Activated naive CD8-positive, alpha-beta T cell treated with anti-CD3 and anti-CD28 coated beads, Interleukin-2, amount 50 U/mL, for 24 hours (primary cell): ENCODE data around the gene ARMC9.

Experiments
- ATAC-seq: fragments of 150-1000 bp; cut with Tn5 transposase; one replicate; pipeline ENCODE4 v1.10.0; 2021
- DNase-seq: peaks from one replicate; pipeline ENCODE4 v3.0.0; 2021
- H3K27ac Mint-ChIP-seq: one replicate; pipeline ENCODE4 v1.8.0; 2021; ENCODE audit warnings: mild to moderate bottlenecking, mixed read lengths
- H3K27me3 Mint-ChIP-seq: one replicate; pipeline ENCODE4 v1.8.0; 2021; ENCODE audit warnings: mixed read lengths
- H3K36me3 Mint-ChIP-seq: one replicate; pipeline ENCODE4 v1.8.0; 2021; ENCODE audit warnings: low read depth, mixed read lengths
- H3K4me1 Mint-ChIP-seq: one replicate; pipeline ENCODE4 v1.8.0; 2021; ENCODE audit warnings: mixed read lengths
- H3K4me3 Mint-ChIP-seq: one replicate; pipeline ENCODE4 v1.8.0; 2021; ENCODE audit warnings: mild to moderate bottlenecking, moderate library complexity, mixed read lengths
- H3K9me3 Mint-ChIP-seq: one replicate; pipeline ENCODE4 v1.8.0; 2021; ENCODE audit warnings: mixed read lengths

ARMC9 gene

GRCh38 chr2:231412618-231412963 lies 214.2 kb downstream of the ARMC9 start:
- ATAC-seq (no peak), DNase-seq (no peak)
- no peak overlapping the region for H3K27ac Mint-ChIP-seq
- peaks cover 8% of the 10 kb centered on the region for H3K36me3 Mint-ChIP-seq
- H3K27me3 Mint-ChIP-seq: peaks cover 40% of the 10 kb centered on the region
- H3K4me3 Mint-ChIP-seq: no peak overlapping the region
- peaks cover 4% of the 10 kb centered on the region for H3K9me3 Mint-ChIP-seq
- peaks cover 3% of the 10 kb centered on the region for H3K4me1 Mint-ChIP-seq

- Mint-ChIP-seq H3K27me3 (peaks cover 40% of the 10 kb centered on the region), H3K27ac (no peak overlapping the region), H3K36me3 (peaks cover 8% of the 10 kb centered on the region), H3K4me1 (peaks cover 3% of the 10 kb centered on the region), H3K9me3 (peaks cover 4% of the 10 kb centered on the region), H3K4me3 (no peak overlapping the region)
- ATAC-seq (no peak), DNase-seq (no peak)
Observed at GRCh38 chr2:231413456-231413855, 215.0 kb downstream of the ARMC9 start.

GRCh38 chr2:231413921-231414476 lies 215.6 kb downstream of the ARMC9 start:
- Mint-ChIP-seq H3K27me3 (peaks cover 40% of the 10 kb centered on the region), H3K4me3 (no peak overlapping the region), H3K4me1 (peaks cover 3% of the 10 kb centered on the region), H3K9me3 (peaks cover 4% of the 10 kb centered on the region), H3K27ac (no peak overlapping the region), H3K36me3 (peaks cover 8% of the 10 kb centered on the region)
- ATAC-seq (no peak), DNase-seq (no peak)

- no peak for DNase-seq
- ATAC-seq: no peak
- H3K4me3 Mint-ChIP-seq: no peak overlapping the region
- no peak overlapping the region for H3K27ac Mint-ChIP-seq
- peaks cover 4% of the 10 kb centered on the region for H3K9me3 Mint-ChIP-seq
- peaks cover 3% of the 10 kb centered on the region for H3K4me1 Mint-ChIP-seq
- peaks cover 8% of the 10 kb centered on the region for H3K36me3 Mint-ChIP-seq
- H3K27me3 Mint-ChIP-seq: peaks cover 39% of the 10 kb centered on the region
Observed at GRCh38 chr2:231415029-231415428, 216.6 kb downstream of the ARMC9 start.

- DNase-seq (no peak), ATAC-seq (no peak)
- Mint-ChIP-seq H3K36me3 (no peaks in the 10 kb centered on the region), H3K4me1 (no peaks in the 10 kb centered on the region), H3K9me3 (no peaks in the 10 kb centered on the region), H3K4me3 (no peak overlapping the region), H3K27ac (no peak overlapping the region), H3K27me3 (peaks cover 7% of the 10 kb centered on the region)
Observed at GRCh38 chr2:231418820-231419640, 220.6 kb downstream of the ARMC9 start.

GRCh38 chr2:231421051-231421580 lies 222.7 kb downstream of the ARMC9 start:
- no peaks in the 10 kb centered on the region for H3K9me3 Mint-ChIP-seq
- H3K27me3 Mint-ChIP-seq: peaks cover 3% of the 10 kb centered on the region
- no peaks in the 10 kb centered on the region for H3K4me1 Mint-ChIP-seq
- no peak overlapping the region for H3K4me3 Mint-ChIP-seq
- H3K27ac Mint-ChIP-seq: no peak overlapping the region
- no peak for DNase-seq
- H3K36me3 Mint-ChIP-seq: no peaks in the 10 kb centered on the region
- no peak for ATAC-seq

GRCh38 chr2:231422056-231422455 lies 223.6 kb downstream of the ARMC9 start:
- H3K27me3 Mint-ChIP-seq: no peaks in the 10 kb centered on the region
- DNase-seq (no peak), ATAC-seq (no peak)
- no peaks in the 10 kb centered on the region for H3K36me3 Mint-ChIP-seq
- no peaks in the 10 kb centered on the region for H3K9me3 Mint-ChIP-seq
- no peaks in the 10 kb centered on the region for H3K4me1 Mint-ChIP-seq
- no peak overlapping the region for H3K27ac Mint-ChIP-seq
- no peak overlapping the region for H3K4me3 Mint-ChIP-seq

- no peaks in the 10 kb centered on the region for H3K4me1 Mint-ChIP-seq
- H3K4me3 Mint-ChIP-seq: no peak overlapping the region
- H3K27ac Mint-ChIP-seq: no peak overlapping the region
- no peak for ATAC-seq
- H3K36me3 Mint-ChIP-seq: no peaks in the 10 kb centered on the region
- H3K9me3 Mint-ChIP-seq: no peaks in the 10 kb centered on the region
- DNase-seq: no peak
- H3K27me3 Mint-ChIP-seq: no peaks in the 10 kb centered on the region
Observed at GRCh38 chr2:231423176-231423575, 224.7 kb downstream of the ARMC9 start.
